ENCODE data around the gene PFDN1.
"Not testable (repeated sequence)": the region's sequence is repeated elsewhere in the genome, so short reads cannot be mapped to it uniquely, and the experiment has no call there.

Gene PFDN1, protein sequence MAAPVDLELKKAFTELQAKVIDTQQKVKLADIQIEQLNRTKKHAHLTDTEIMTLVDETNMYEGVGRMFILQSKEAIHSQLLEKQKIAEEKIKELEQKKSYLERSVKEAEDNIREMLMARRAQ

DNA sequence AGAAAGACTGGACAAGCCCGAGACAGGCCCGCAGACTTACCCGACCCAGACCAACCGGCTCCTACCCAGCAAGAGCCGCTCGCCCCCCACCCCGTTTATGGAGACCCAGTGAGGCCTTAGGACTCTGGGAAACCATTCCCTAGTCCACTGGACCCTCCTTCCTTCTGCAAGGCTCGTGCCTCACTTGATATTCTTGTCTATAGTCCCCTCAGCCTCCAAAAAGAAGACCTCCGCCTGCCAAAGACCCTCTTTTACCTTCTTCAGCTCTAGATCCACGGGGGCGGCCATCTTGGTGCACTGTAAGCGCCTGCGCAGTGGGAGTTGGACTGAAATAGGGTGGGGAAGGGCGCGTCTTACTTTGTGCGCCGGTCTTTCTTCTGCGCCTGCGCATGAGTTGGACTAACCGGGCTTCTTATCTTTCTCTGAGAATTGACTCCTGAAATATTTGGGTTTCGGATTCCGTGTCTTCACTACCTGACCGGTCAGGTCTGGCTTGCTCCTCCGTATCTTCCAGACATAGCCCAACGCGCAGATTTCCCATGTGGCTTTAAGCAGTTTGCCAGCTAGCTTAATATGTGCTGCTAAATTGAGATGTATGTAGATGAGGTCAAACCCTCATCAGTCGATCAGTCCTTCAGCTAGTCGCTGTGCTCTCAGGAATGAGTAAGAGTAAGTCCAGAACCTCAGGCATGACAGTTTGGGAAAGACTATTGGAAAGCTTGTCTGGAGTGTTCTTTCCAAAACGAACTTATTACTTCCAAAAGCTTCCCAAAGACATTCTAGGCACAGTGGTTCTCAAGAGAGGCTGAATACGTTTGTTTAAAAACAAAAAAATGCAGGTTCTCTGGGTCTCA is at the start of gene PFDN1:
PFDN1 (minus strand) TSS at position 316 of the 854 bp plus-strand sequence; CDS start at position 288, 28 bp downstream.
- peak; percentile 73 for DNase-seq (ENCODE audit: low read depth, low spot score)

DNA sequence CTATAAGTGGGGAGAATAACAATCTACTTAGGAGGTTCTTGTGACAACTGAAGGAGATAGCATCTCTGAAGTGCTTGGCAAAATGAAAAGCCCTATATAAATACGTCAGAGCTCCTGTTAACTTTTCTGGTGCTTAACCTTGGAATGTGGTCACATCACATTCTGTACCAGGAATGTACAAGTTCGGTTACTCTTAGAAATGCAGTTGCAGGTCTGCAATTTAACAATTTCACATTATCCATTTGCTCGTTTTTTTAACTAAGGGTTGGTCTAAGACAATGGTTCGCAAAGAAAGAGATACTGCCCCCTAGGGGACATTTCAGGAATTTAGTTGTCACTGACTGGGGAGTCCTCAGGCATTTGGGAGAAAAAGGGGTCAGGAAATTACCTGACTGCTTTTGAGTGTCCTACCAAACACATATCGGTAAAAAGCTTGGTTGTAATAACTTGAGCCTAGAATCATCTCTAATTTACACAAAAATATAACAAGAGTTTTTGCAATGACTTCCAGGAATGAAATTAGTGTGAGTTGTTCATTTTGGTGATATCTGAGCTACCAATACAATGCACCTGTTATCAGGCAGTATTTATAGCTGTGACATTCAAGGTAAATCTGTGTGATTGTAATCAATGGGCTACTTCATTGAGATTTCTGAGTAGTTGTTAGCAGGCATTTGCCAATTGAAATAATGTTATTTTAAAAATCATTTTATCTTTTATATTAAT is 48.9 kb upstream of the PFDN1 start:
- no peak for DNase-seq (ENCODE audit: low read depth, low spot score)

DNA sequence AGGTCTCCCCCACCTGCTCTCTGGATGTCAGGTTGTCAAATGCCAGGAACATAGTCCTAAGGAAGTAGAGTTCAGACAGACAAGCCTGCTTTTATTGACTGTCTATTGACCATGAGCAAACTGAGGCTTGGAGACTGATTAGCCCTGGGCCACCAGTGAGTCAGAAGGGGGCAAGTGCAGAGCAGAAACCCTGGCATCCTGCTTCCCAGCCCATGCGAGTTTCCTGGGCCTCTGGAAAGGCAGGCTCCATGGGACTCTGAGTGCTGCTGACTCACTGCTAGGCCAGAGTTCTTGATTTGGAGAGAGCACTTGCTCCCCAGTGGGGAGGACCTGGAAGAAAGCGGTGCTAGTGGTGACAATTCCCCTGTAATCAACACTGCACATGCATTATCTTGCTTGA is 46.3 kb upstream of the PFDN1 start:
- no peak for DNase-seq (ENCODE audit: low read depth, low spot score)

DNA sequence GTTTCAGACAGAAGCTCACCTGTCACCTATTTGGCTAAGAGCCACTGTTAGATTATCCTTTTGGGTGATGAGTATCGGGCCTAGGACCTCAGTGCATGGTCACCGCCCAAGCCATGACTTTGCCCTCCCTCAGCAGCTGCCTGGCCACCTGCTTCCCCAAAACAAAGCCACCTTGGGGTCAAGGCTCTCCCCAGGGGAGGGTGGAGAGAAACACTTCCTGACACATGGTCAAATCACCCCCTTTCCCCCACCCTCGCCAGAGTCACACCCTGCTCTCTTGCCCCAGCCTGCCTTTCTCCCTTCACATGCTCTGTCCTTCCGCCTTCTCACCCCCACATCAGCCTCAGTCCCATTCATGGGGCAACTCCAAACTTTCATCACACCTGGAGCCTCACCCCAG is 45.2 kb upstream of the PFDN1 start:
- DNase-seq (ENCODE audit: low read depth, low spot score), result no peak

DNA sequence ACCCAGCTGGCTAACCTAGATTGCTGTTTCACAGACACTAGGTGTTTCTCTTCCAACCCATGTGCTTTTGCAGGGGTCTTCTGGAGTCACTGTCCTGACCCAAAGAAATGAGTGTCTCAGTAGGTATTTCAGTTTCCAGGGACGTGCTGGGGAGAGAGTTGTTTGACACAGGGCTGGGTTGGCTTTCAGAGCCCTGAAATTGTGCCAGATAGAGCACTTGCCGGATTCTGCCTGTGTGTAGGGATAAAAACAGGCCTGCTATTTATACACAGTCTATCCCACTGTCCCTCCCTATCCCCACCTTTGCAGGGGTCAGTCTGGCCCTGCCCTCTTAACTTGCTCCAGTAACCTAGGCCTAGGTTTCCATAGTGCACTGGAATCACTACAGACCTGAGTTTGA is 44.5 kb upstream of the PFDN1 start:
- no peak for DNase-seq (ENCODE audit: low read depth, low spot score)

DNA sequence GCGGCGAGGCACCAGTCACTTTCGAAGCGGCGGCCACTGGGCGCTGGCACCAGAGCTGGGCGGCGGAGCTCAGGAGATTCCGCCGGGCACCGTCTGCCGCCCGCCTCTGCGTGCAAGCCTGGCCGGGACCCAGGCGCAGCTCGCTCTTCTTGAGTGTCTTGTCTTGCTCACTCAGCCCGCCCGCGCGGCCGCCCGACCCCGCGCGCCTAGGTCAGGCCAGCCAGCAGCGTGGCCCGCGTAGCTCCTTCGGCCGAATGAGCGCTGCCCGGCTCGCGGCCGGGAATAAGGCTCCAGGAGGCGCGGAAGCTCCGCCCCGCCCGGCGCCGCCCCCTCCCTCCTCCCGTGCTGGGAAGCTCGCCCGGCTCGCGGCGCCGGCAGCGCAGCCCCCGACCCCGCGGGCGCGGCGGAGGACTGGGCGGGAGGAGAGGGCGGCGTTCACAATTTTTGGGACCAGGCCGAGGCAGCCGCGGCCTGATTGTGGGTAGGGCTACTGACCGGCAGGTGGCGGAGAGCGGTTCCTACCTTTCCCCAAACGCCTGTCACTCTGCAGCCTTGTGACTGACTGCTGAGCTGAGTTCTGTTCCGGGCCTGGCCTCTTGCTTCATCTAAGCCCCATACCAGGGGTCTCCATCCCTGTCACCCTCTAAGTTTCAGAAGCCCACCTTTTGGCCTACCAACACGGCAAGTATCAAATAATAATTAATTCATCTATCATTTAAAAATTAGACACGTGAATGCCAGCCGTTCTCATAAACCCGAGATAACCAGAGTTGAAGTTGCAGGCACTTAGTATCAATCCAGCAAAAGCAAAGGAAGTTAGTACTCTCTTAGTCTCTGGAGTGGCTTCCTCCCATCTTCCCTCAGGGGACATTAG is 43.7 kb upstream of the PFDN1 start, which contains the start of gene HBEGF:
HBEGF (minus strand) TSS at position 256 of the 874 bp plus-strand sequence. CDS start 275 bp downstream, outside the sequence.
- no peak for DNase-seq (ENCODE audit: low read depth, low spot score)

DNA sequence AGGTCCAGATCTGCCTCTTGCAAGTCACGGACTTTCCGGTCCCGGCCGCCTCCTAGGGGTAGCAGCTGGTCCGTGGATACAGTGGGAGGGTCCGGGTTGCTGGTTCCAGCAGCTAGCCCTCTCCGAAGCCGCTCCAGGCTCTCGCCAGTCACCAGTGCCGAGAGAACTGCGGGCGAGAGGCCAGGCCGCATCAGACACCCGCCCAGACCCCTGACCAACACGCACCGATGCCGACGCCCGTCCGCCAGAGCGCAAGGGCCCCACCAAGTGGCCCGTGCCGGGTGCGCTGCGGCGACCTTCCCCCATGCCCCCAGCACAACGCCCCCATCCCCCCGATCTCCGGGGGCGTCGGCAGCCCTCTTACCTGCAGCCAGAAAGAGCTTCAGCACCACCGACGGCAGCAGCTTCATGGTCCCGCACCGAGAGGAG is 43.0 kb upstream of the PFDN1 start:
- DNase-seq (ENCODE audit: low read depth, low spot score), result no peak

DNA sequence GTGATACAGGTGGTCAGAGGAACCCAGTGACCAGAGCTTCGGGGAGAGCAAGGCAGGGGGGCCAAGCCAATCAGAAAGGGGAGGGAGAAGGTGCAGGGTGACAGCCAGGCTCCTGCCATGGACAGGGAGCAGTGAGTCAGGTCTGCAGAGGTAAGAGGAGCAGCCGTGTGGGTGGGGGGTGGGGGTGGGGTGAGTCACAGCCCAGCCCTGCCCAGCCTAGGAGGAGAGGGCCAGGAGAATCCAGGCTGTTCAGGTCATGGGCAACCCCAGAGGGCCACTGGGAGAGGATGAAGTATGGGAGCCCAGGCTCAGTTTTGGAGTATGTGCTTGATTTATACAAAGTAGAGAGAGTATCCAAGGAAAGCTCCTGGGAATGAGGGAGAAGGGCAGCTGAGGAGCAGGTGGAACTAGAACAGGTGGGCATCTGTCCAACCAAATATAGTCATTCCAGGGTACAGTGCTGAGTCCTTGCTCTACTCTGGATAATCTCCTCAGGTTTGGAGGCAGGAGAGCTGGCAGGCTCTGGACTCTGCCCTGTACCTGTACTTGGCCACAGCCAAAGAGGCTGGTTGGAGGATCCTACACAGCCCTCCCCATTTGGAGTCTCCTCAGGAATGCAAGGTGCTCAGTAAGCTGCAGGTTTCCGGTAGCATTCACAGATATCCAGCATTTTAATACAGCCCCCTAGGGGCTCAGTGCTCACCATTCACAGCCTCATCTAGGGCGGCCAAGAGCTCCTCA is 42.0 kb upstream of the PFDN1 start:
- no peak for DNase-seq (ENCODE audit: low read depth, low spot score)

DNA sequence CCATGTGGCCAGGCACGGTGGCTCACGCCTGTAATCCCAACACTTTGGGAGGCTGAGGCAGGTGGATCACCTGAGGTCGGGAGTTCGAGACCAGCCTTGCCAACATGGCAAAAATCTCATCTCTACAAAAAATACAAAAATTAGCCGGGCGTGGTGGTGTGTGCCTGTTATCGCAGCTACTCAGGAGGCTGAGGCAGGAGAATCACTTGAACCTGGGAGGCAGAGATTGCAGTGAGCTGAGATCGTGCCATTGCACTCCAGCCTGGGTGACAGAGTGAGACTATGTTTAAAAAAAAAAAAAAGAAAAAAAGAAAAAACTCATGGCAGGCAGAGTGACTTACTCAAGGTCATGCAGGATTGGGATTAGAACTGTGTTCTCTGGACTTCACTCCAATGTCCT is 40.9 kb upstream of the PFDN1 start:
- not testable (repeated sequence) for DNase-seq (ENCODE audit: low read depth, low spot score)

DNA sequence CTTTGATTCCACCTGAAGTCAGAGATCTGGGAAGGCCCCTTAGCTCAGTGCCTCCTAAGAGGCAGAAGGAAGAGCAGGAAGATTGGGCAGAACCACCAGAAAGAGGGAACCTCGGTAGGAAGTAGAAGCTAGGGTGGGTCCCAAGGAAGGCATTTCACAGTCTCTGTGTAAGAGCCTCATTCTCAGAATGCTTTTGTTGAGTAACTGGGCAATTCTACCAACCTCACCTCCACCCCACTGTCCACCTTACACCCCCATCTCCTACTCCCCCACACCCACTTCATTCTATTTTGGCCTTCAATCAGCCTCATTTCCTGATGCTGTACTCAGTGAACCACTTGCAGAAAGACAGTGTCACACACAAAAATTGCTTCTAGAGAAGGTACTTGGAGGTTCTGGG is 40.0 kb upstream of the PFDN1 start:
- DNase-seq (ENCODE audit: low read depth, low spot score), result no peak

DNA sequence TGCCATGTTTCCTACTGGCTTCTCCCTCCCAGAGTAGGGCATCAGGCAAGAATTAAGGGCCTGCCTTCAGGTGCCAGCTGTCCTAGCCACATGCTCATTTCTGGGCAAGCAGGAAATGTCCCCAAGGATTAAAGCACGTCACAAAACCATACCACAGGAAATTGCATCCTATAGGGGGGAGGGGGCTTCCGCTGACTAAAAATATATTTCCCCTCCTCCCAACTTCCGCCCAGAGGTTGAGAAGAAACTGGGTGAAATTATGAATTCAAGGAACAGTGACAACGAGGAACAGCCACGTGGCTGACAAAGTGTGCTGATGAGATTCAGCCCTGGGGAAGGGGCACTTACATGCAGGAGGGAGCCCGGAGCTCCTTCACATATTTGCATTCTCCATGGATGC is 39.4 kb upstream of the PFDN1 start:
- DNase-seq (ENCODE audit: low read depth, low spot score), result no peak

DNA sequence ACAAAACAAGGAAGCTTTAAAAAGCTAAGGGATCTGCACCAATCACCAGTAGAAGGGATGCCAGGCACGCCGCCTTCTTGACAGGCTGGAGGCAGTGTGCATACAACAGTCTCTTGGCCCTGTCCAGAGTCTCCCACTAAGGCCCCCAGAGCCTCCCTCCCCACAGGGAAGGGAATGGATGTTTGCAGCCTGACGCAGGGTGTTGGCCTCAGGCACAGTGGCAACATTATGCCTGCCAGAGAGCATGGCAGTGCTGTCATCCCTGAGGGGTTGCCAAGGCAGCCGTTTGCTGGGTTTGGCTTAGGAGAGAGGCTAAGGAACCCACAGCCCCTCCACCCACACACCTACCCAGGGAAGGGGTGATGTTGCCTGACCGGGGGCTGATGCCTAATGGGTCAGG is 38.7 kb upstream of the PFDN1 start:
- DNase-seq (ENCODE audit: low read depth, low spot score), result no peak

DNA sequence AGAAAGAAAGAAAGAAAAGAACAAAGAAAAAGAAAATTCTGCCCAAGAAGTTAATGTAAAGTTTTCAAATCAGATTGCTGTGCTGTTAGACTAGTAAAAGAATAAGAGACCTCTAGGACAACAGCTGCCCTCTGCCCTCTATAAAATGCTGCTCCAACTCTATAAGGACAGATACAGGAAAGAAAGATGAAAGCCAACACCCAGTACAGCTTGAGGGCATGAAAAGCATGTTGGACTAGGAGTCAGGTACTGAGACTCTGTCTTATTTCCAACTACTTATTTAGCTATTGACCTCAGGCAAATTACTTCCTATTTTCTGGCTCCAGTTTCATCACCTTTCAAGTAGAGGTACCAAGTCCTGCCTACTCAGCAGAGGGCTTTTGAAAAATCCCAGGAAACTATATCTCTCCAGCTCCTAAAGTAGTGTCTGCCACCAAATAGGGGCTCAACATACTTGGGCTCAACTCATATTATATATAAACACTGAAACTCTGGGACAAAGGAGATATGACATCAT is 37.8 kb upstream of the PFDN1 start:
- DNase-seq (ENCODE audit: low read depth, low spot score), result no peak

DNA sequence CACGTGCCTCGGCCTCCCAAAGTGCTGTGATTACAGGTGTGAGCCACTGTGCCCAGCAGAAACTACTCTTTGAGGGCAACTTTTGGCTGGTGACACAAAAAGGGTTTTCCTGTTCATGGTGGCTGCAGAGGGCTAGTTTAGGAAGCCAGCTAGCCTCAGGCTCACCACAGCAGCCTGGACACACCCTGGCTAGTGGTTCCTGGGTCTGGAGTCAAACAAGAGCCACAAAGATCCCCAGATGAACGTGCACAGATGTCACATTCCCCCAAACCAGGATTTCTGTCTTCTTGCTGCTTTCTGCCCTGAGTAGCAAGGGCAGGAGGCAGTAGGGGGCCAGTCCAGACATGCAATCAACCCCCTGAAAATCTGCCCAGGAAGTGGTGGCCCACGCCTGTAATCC is 36.7 kb upstream of the PFDN1 start:
- no peak for DNase-seq (ENCODE audit: low read depth, low spot score)

DNA sequence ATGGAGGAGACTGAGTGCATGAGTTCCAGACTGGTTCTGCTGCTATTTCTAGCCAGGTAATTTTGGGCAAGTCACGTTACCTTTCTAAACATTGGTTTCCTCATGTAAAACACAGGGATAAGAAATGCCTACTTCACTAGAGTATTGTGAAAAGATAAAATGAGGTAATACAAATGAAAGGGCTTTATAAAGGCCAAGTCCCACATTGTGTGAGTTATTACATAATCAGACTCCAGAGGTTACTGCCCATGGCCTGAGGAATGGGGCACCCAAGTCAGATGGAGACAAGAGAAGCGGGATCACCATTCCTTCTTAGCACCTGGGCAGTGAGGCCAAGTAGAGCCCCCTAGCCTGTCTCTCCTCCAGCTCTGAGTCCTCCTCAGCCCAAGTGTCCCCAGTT is 36.0 kb upstream of the PFDN1 start:
- no peak for DNase-seq (ENCODE audit: low read depth, low spot score)

DNA sequence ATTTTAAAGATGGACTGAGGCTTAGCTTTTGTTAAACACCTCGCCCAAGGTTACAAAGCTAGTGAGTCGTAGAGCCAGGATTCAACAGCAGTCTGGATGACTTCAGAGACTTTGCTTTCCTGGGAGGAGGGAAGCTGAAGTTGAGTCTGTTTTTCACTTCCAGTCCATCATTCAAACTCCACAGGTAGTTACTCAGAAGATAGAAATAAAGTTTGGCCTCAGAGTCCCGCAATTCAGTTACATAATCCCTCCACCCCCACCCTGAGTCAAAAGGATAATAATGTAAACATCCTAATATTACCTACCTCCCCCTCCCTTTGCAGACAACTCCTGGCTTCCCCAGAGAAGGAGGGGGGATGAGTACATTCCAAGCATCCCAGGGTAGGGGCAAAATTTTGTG is 35.4 kb upstream of the PFDN1 start:
- no peak for DNase-seq (ENCODE audit: low read depth, low spot score)

DNA sequence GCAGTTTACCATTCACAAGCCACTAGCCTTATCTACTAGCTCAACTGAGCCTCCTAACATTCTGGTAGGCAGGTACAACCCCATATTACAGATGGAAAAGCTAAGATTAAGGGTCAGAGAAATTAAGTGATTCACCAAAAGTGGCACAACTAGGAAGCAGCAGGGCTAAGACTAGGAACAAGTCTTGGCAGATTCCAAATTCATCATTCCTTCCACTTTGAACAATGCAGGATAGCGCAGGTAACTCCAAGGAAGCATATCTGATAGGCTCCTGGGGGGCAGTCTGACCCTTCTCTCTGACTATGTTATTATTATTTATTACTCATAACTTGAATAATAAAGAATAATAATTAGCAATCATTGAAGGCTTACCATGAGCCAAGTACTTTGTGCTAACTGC is 35.0 kb upstream of the PFDN1 start:
- DNase-seq (ENCODE audit: low read depth, low spot score), result no peak

DNA sequence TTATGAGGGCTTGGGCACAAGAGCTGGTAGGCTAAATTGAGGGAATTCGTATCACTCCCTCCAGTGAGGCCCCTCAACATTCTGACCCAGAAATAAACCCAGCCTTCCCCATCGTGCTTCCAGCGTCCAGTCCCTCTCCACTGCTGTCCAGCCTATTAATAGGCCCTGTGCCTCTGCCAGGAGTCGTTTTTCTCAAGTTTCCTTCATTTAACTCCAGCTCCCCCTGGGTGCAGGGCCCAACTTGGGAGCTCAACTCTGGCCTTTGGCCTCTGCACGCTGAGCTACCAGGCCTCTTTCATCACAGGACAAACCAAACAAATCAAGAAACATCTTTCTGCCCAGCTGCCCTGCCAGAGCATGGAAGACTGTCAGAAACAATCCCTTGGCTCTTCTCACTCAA is 33.5 kb upstream of the PFDN1 start:
- DNase-seq (ENCODE audit: low read depth, low spot score), result no peak

DNA sequence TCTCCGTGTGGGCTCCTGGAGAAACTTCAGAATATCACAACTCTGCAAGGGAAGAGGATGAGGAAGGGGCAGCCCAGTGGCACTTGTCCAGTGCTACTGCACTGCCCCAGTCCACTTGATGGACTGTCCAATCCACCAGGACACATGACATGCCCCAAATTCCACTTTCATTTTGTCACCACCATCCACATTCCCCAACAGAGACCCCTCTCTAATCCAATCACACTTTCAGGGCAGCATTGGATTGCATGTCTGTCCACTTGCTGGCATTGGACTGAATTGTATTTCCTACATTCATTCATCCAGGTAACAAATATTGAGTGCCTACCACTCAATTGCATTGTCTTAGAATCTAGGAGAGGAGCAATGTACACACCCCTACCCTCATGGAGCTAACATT is 28.7 kb upstream of the PFDN1 start:
- no peak for DNase-seq (ENCODE audit: low read depth, low spot score)

DNA sequence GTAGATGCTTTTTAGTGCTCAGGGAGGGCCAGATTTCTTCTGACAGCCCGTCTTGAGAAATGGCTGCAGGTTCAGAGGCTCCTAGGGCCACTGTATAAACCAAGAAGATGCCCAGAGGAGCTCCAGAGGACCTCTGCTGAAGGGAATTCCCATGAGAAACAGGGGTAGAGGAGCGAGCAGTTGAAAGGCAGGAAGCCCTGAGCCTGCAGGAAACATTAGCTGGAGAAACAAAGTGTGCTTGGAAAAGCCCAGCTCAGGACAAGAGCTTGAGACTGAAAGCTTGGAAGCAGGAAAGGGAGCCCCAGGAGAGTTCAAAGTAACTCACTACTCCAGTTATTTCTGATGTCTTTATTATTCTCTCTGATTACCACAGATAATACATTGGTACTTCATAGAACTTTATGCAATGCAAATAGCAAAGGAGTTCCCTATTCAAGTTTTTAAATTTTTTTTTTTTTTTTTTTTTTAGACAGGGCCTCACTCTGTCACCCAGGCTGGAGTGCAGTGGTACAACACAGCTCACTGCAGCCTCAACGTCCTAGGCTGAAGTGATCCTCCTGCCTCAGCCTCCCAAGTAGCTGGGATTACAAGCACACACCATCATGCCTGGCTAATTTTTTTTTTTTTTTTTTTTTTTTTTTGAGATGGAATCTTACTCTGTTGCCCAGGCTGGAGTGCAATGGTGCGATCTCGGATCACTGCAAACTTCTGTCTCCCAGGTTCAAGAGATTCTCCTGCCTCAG is 27.0 kb upstream of the PFDN1 start:
- DNase-seq (ENCODE audit: low read depth, low spot score), result no peak

All from brain pericyte (primary cell).